H9 (cell line): ENCODE measurements around the gene RGR. TPM values are rescaled to one million over a fixed set of nuclear protein-coding genes. Genes with fewer than 3 reads are reported as not detected.

ENCODE experiments used
- DNase-seq: peaks from one replicate; pipeline ENCODE4 v3.0.0-alpha.2; 2017
- H2AFZ ChIP-seq: one replicate; pipeline ENCODE4 v1.6.1; 2013; ENCODE audit warnings: mild to moderate bottlenecking, low read length, control low read depth, moderate library complexity
- H2AK5ac ChIP-seq: 2 replicates; pipeline ENCODE4 v1.6.1; 2013; ENCODE audit warnings: low read length, control low read depth, mixed read lengths; ENCODE audit not compliant: insufficient read length
- H2BK120ac ChIP-seq: one replicate; pipeline ENCODE4 v1.6.1; 2013; ENCODE audit warnings: low read depth, mild to moderate bottlenecking, low read length, control low read depth, inconsistent platforms; ENCODE audit not compliant: poor library complexity, severe bottlenecking
- H2BK12ac ChIP-seq: 2 replicates; pipeline ENCODE4 v1.6.1; 2013; ENCODE audit warnings: low read length, control low read depth, mixed read lengths, low read depth; ENCODE audit not compliant: insufficient read length
- H2BK15ac ChIP-seq: 2 replicates; pipeline ENCODE4 v1.6.1; 2013; ENCODE audit warnings: low read depth, low read length, control low read depth
- H2BK20ac ChIP-seq: one replicate; pipeline ENCODE4 v1.6.1; 2013; ENCODE audit warnings: low read depth, mild to moderate bottlenecking, low read length, control low read depth, inconsistent platforms; ENCODE audit not compliant: poor library complexity, severe bottlenecking
- H2BK5ac ChIP-seq: 2 replicates; pipeline ENCODE4 v1.6.1; 2013; ENCODE audit warnings: low read length, control low read depth, mixed read lengths; ENCODE audit not compliant: insufficient read length
- H3K14ac ChIP-seq: 2 replicates; pipeline ENCODE4 v1.6.1; 2013; ENCODE audit warnings: low read length, control low read depth; ENCODE audit not compliant: insufficient read depth
- H3K18ac ChIP-seq: 2 replicates; pipeline ENCODE4 v1.6.1; 2013; ENCODE audit warnings: low read depth, mild to moderate bottlenecking, mixed read lengths, low read length, control low read depth; ENCODE audit not compliant: insufficient read length
- H3K23ac ChIP-seq: 2 replicates; pipeline ENCODE4 v1.6.1; 2013; ENCODE audit warnings: low read length, control low read depth, mixed read lengths, low read depth; ENCODE audit not compliant: insufficient read length
- H3K23me2 ChIP-seq: 2 replicates; pipeline ENCODE4 v1.6.1; 2013; ENCODE audit warnings: low read depth, mild to moderate bottlenecking, mixed read lengths, low read length, control low read depth; ENCODE audit not compliant: insufficient read length, poor library complexity, severe bottlenecking
- H3K27ac ChIP-seq: 2 replicates; pipeline ENCODE4 v1.5.1; 2013; ENCODE audit warnings: low read length, control low read depth, mixed read lengths, low read depth; ENCODE audit not compliant: insufficient read length
- H3K27me3 ChIP-seq: 2 replicates; pipeline ENCODE4 v1.6.1; 2013; ENCODE audit warnings: low read length, control low read depth, inconsistent platforms; ENCODE audit not compliant: insufficient read depth
- H3K4ac ChIP-seq: 2 replicates; pipeline ENCODE4 v1.6.1; 2013; ENCODE audit warnings: low read depth, mild to moderate bottlenecking, control low read depth, inconsistent platforms, low read length, moderate library complexity
- H3K4me1 ChIP-seq: 2 replicates; pipeline ENCODE4 v1.6.1; 2013; ENCODE audit warnings: low read length, control low read depth, inconsistent platforms; ENCODE audit not compliant: insufficient read depth
- H3K4me2 ChIP-seq: 2 replicates; pipeline ENCODE4 v1.6.1; 2013; ENCODE audit warnings: low read length, control low read depth, mixed read lengths; ENCODE audit not compliant: insufficient read length, insufficient read depth
- H3K56ac ChIP-seq: 2 replicates; pipeline ENCODE4 v1.6.1; 2013; ENCODE audit warnings: low read depth, mild to moderate bottlenecking, mixed read lengths, low read length, control low read depth; ENCODE audit not compliant: insufficient read length
- H3K79me1 ChIP-seq: 2 replicates; pipeline ENCODE4 v1.6.1; 2013; ENCODE audit warnings: low read depth, mild to moderate bottlenecking, moderate library complexity, low read length, control low read depth, inconsistent platforms; ENCODE audit not compliant: insufficient read depth, poor library complexity, severe bottlenecking
- H3K79me2 ChIP-seq: 2 replicates; pipeline ENCODE4 v1.6.1; 2013; ENCODE audit warnings: low read length, control low read depth, inconsistent platforms; ENCODE audit not compliant: insufficient read depth
- H3K9ac ChIP-seq: 2 replicates; pipeline ENCODE4 v1.6.1; 2013; ENCODE audit warnings: low read length, control low read depth, mixed read lengths; ENCODE audit not compliant: insufficient read length; ENCODE audit errors: extremely low read depth
- H3K9me3 ChIP-seq: one replicate; pipeline ENCODE4 v1.6.1; 2013; ENCODE audit warnings: low read depth, low read length, inconsistent platforms; ENCODE audit not compliant: control insufficient read depth
- H3T11ph ChIP-seq: one replicate; pipeline ENCODE4 v1.6.1; 2013; ENCODE audit warnings: mild to moderate bottlenecking, low read length, control low read depth, inconsistent platforms
- H4K20me1 ChIP-seq: one replicate; pipeline ENCODE4 v1.6.1; 2013; ENCODE audit not compliant: control insufficient read depth, insufficient read length, insufficient read depth
- H4K5ac ChIP-seq: 2 replicates; pipeline ENCODE4 v1.6.1; 2013; ENCODE audit warnings: low read depth, mild to moderate bottlenecking, mixed read lengths, low read length, control low read depth; ENCODE audit not compliant: insufficient read length
- H4K8ac ChIP-seq: replicated peaks from 2 replicates; pipeline ENCODE4 v1.6.1; 2013; ENCODE audit warnings: low read length, control low read depth, mixed read lengths, low read depth; ENCODE audit not compliant: insufficient read length
- H4K91ac ChIP-seq: 2 replicates; pipeline ENCODE4 v1.6.1; 2013; ENCODE audit warnings: low read depth, mild to moderate bottlenecking, moderate library complexity, mixed read lengths, low read length, control low read depth; ENCODE audit not compliant: insufficient read length
- H3K27ac Mint-ChIP-seq, 3 experiments: 2 replicates in 2 of 3; 3 replicates in 1 of 3; pipeline ENCODE4 v1.8.0; 2020 to 2021; ENCODE audit warnings: mixed read lengths in 3 of 3, mild to moderate bottlenecking in 1 of 3, moderate library complexity in 1 of 3
- H3K27me3 Mint-ChIP-seq: 2 replicates; pipeline ENCODE4 v1.8.0; 2021; ENCODE audit warnings: low read depth, mild to moderate bottlenecking, moderate library complexity, mixed read lengths
- H3K36me3 Mint-ChIP-seq, 3 experiments: 2 replicates in 2 of 3; 3 replicates in 1 of 3; pipeline ENCODE4 v1.8.0; 2020 to 2021; ENCODE audit warnings: low read depth in 3 of 3, mixed read lengths in 3 of 3; ENCODE audit not compliant: insufficient read depth in 1 of 3
- H3K4me1 Mint-ChIP-seq, 2 experiments: 2 replicates each; pipeline ENCODE4 v1.8.0; 2020; ENCODE audit warnings: mixed read lengths in 2 of 2
- H3K4me3 Mint-ChIP-seq, 2 experiments: 2 replicates in 1 of 2; 3 replicates in 1 of 2; pipeline ENCODE4 v1.8.0; 2020 to 2021; ENCODE audit warnings: mild to moderate bottlenecking in 2 of 2, mixed read lengths in 2 of 2, moderate library complexity in 1 of 2
- H3K9me3 Mint-ChIP-seq, 2 experiments: 2 replicates in 1 of 2; 3 replicates in 1 of 2; pipeline ENCODE4 v1.8.0; 2020; ENCODE audit warnings: mild to moderate bottlenecking in 2 of 2, mixed read lengths in 2 of 2, moderate library complexity in 1 of 2
- CTCF ChIP-seq: fragments of 200-600 bp; sonication (generic); conservative IDR thresholded peaks from 3 replicates; pipeline ENCODE4 v1.8.0; 2021; ENCODE audit warnings: antibody characterized with exemption, mild to moderate bottlenecking
- WGBS: extraction: QIAGEN DNeasy Blood & Tissue Kit; methylation state at CpG from one replicate; pipeline ENCODE4 v1.1.7; 2013; ENCODE audit warnings: missing lambda C conversion rate, low lambda C conversion rate, mixed read lengths; ENCODE audit not compliant: insufficient read length; ENCODE audit errors: extremely low coverage; 5-methylcytosine and 5-hydroxymethylcytosine counted together
- total RNA-seq: library from RNA; stranded (reverse); gene quantifications from 2 replicates; pipeline ENCODE4 v1.2.1, GENCODE V29; 2021

The RGR gene
- total RNA-seq, 1 experiment from 2014 or later, result not detected

- Histone ChIP-seq H3K23ac (no peak within 1 kb of the TSS), H3K23me2 (no peaks in the 10 kb centered on the region), H2AFZ (no peak within 1 kb of the TSS), H3K56ac (no peak within 1 kb of the TSS), H3K27me3 (peaks cover 3% of the 10 kb centered on the region; the same call in 1 of the 2 replicates), H4K91ac (no peak within 1 kb of the TSS), H3T11ph (no peak within 1 kb of the TSS), H3K4me2 (no peak within 1 kb of the TSS), H3K79me1 (no peaks in the 10 kb centered on the region), H3K27ac (no peak within 1 kb of the TSS), H3K4ac (no peak within 1 kb of the TSS), H4K5ac (no peak within 1 kb of the TSS), H2BK120ac (no peak within 1 kb of the TSS), H4K20me1 (no peaks in the 10 kb centered on the region), H3K9me3 (no peaks in the 10 kb centered on the region), H3K4me1 (no peaks in the 10 kb centered on the region), H3K9ac (no peak within 1 kb of the TSS), H3K18ac (no peak within 1 kb of the TSS), H2BK20ac (no peak within 1 kb of the TSS), H3K79me2 (no peaks in the 10 kb centered on the region), H4K8ac (no peak within 1 kb of the TSS), H2AK5ac (no peak within 1 kb of the TSS), H2BK5ac (no peak within 1 kb of the TSS), H3K14ac (no peak within 1 kb of the TSS; the same call in 1 of the 2 replicates), H2BK15ac (no peak within 1 kb of the TSS), H2BK12ac (no peak within 1 kb of the TSS)
- no peak within 1 kb of the TSS for H3K4me3 Mint-ChIP-seq
- no peak for TF ChIP-seq CTCF
- H3K36me3 Mint-ChIP-seq, result no peaks in the 10 kb centered on the region
- H3K27ac Mint-ChIP-seq, result no peak within 1 kb of the TSS; a peak in 1 of 7 replicates
- H3K4me1 Mint-ChIP-seq, result peaks cover 4 to 8% of the 10 kb centered on the region in 2 experiments
- H3K9me3 Mint-ChIP-seq, result no peaks in the 10 kb centered on the region; a peak in 1 of 5 replicates
- no CpG with 5 or more reads among the region's 13 CpGs for WGBS
- peaks cover 42% of the 10 kb centered on the region for H3K27me3 Mint-ChIP-seq
- DNase-seq, result no peak
These were observed 3.6 kb upstream of the RGR start, which contains the start of gene LRIT1 for GRCh38 chr10:84241185-84241790. TSS of gene LRIT1 (minus strand) at chr10:84241546. CDS start at chr10:84241439, 107 bp downstream.
